MCF 10A (cell line): ENCODE measurements around the gene PDLIM4. TPM values are rescaled to one million over a fixed set of nuclear protein-coding genes. Genes with fewer than 3 reads are reported as not detected.
A peak's percentile ranks its signal among the peaks of the same experiment; 100 is the strongest.

ENCODE experiments used
- BruUV-seq: library from RNA; stranded (reverse); fragments of 400-500 nt; replicated peaks from 2 replicates; lab custom pipeline; 2021; lab: Mats Ljungman, UMichigan
- CTCF ChIA-PET: fragments of 300-600 bp; sonication (Branson Sonifier 250); formaldehyde crosslinking; extraction: SDS; loops from one replicate; lab custom pipeline; 2021; ENCODE audit warnings: antibody characterized with exemption, inconsistent platforms; lab: Yijun Ruan, JAX
- POLR2A ChIA-PET: fragments of 300-600, 350-650 bp; sonication (Branson Sonifier 250); formaldehyde crosslinking; extraction: SDS; loops from one replicate; lab custom pipeline; 2020; ENCODE audit warnings: antibody characterized with exemption, inconsistent platforms; lab: Yijun Ruan, JAX
- DNase-seq: peaks from one replicate; pipeline ENCODE4 v3.0.0-alpha.2; 2018; ENCODE audit not compliant: unreplicated experiment
- H3K27ac Mint-ChIP-seq: one replicate; pipeline ENCODE4 v1.8.0; 2022; ENCODE audit warnings: mild to moderate bottlenecking, low read depth, mixed read lengths; ENCODE audit not compliant: unreplicated experiment
- H3K27me3 Mint-ChIP-seq: one replicate; pipeline ENCODE4 v1.8.0; 2022; ENCODE audit warnings: mixed read lengths; ENCODE audit not compliant: insufficient read depth, unreplicated experiment
- H3K36me3 Mint-ChIP-seq: one replicate; pipeline ENCODE4 v1.8.0; 2022; ENCODE audit warnings: mild to moderate bottlenecking, moderate library complexity, mixed read lengths; ENCODE audit not compliant: insufficient read depth, unreplicated experiment
- H3K4me1 Mint-ChIP-seq: one replicate; pipeline ENCODE4 v1.8.0; 2022; ENCODE audit warnings: mixed read lengths; ENCODE audit not compliant: insufficient read depth, unreplicated experiment
- H3K4me3 Mint-ChIP-seq: one replicate; pipeline ENCODE4 v1.8.0; 2022; ENCODE audit warnings: mild to moderate bottlenecking, moderate library complexity, mixed read lengths; ENCODE audit not compliant: unreplicated experiment
- H3K9me3 Mint-ChIP-seq: one replicate; pipeline ENCODE4 v1.8.0; 2022; ENCODE audit warnings: mixed read lengths; ENCODE audit not compliant: unreplicated experiment
- intact Hi-C: fragments of 100-400 bp; cut with micrococcal nuclease; formaldehyde crosslinking; loops from 2 replicates; pipeline ENCODE4 v1.14.1; 2022
- total RNA-seq: library from RNA; stranded (reverse); gene quantifications from 2 replicates; pipeline ENCODE4 v1.2.3, GENCODE V29; 2022
- TF ChIP-seq, protein P1 (sequence below): fragments of 200-600 bp; IDR thresholded peaks from one replicate; pipeline ENCODE4 v1.8.0; 2022; ENCODE audit warnings: antibody characterized with exemption, mild to moderate bottlenecking; ENCODE audit not compliant: unreplicated experiment

The PDLIM4 gene
- total RNA-seq, 1 experiment from 2014 or later = 101 TPM

DNA sequence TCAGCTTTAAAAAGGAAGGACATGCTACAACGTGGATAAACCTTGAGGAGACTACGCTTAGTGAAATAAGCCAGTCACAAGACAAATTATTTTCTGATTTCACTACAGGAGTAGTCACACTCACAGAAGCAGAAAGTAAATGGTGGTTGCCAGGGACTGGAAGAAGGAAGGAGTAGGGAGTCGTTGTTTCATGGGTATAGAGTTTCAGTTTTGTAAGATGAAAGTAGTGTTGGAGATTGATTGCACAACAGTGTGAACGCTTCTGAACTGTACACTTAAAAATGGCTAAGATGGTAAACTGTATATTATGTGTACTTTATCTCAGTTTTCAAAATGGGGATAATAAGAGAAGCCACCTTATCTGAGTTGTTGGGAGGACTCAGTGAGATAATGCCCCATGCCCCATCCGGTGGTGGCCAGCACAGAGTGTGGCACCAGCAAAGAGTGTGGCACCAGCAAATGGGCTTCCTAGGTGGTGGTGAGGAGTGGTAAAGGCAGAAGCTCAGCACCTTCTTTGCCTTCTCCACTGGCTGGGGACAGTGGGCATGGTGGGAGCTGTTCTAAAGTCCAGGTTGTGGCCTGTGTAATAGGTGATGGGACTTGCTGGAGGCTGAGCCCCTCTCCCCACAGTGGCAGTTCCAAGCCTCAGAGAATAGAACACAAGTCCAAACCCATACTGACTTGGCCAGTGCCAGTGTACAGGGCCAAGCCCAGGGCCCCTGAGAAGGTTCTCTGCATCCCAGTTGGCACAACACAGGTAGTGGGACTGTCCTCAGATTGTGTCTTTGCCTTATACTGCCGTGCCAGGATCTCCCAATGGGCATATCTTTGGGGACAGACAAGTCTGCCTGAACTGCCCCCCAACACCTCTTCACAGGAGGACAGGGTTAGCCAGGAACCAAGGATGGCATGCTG lies 41.1 kb downstream of the PDLIM4 start:
- H3K9me3 Mint-ChIP-seq = no peaks in the 10 kb centered on the region
- peak; percentile 71 for DNase-seq
- H3K27ac Mint-ChIP-seq = no peak overlapping the region
- H3K36me3 Mint-ChIP-seq = peaks cover 23% of the 10 kb centered on the region
- ChIA-PET CTCF (interaction anchor here (0.6 to 1.8 kb wide), 3 partner anchors 19 to 987 kb away, joined by 3 to 4 read pairs (median 3); no protein-coding TSS in a partner anchor), POLR2A (interaction anchor here (0.6 to 0.7 kb wide), 3 partner anchors 13 to 65 kb away, joined by 3 to 5 read pairs (median 3); no protein-coding TSS in a partner anchor)
- H3K4me1 Mint-ChIP-seq = peaks cover 56% of the 10 kb centered on the region
- no peaks in the 10 kb centered on the region for H3K27me3 Mint-ChIP-seq
- H3K4me3 Mint-ChIP-seq = no peak overlapping the region
- TF ChIP-seq, protein P1, sequence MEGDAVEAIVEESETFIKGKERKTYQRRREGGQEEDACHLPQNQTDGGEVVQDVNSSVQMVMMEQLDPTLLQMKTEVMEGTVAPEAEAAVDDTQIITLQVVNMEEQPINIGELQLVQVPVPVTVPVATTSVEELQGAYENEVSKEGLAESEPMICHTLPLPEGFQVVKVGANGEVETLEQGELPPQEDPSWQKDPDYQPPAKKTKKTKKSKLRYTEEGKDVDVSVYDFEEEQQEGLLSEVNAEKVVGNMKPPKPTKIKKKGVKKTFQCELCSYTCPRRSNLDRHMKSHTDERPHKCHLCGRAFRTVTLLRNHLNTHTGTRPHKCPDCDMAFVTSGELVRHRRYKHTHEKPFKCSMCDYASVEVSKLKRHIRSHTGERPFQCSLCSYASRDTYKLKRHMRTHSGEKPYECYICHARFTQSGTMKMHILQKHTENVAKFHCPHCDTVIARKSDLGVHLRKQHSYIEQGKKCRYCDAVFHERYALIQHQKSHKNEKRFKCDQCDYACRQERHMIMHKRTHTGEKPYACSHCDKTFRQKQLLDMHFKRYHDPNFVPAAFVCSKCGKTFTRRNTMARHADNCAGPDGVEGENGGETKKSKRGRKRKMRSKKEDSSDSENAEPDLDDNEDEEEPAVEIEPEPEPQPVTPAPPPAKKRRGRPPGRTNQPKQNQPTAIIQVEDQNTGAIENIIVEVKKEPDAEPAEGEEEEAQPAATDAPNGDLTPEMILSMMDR = no peak
- no TSS peak for BruUV-seq
- intact Hi-C loops = loop anchor here (10.0 kb wide), 1 partner anchor 196 kb away; the partner anchor contains the start of gene IRF1

DNA sequence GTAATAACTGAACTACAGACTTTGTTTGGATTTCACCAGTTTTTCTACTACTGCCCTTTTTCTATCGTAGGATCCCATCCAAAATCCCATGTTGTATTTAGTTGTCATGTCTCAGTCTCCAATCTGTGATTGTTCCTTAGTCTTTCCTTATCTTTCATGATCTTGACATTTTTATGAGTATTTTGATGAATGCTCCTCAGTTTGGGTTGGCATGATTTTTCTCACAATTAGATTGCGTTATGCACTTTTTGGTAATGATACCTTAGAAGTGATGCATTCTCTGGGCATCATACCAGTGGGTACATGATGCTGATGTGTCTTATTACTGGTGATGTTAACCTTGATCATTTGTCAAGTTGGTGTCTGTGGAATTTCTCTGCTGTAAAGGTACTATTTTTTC lies 42.4 kb downstream of the PDLIM4 start:
- TF ChIP-seq, protein P1 = no peak
- Mint-ChIP-seq H3K36me3 (peaks cover 23% of the 10 kb centered on the region), H3K27me3 (no peaks in the 10 kb centered on the region), H3K4me1 (peaks cover 68% of the 10 kb centered on the region), H3K4me3 (no peak overlapping the region), H3K27ac (no peak overlapping the region), H3K9me3 (peaks cover 3% of the 10 kb centered on the region)
- intact Hi-C loops = loop anchor here (10.0 kb wide), 1 partner anchor 195 kb away; the partner anchor contains the start of gene IRF1
- CTCF ChIA-PET = interaction anchor here (0.6 to 1.8 kb wide), 6 partner anchors 9 to 206 kb away, joined by 3 to 4 read pairs (median 3); no protein-coding TSS in a partner anchor
- BruUV-seq = no TSS peak
- DNase-seq = peak; percentile 34
- POLR2A ChIA-PET = interaction anchor here (0.8 to 1.4 kb wide), 6 partner anchors 11 to 70 kb away, joined by 3 to 5 read pairs (median 4); partner anchors contain the start of gene SLC22A5

DNA sequence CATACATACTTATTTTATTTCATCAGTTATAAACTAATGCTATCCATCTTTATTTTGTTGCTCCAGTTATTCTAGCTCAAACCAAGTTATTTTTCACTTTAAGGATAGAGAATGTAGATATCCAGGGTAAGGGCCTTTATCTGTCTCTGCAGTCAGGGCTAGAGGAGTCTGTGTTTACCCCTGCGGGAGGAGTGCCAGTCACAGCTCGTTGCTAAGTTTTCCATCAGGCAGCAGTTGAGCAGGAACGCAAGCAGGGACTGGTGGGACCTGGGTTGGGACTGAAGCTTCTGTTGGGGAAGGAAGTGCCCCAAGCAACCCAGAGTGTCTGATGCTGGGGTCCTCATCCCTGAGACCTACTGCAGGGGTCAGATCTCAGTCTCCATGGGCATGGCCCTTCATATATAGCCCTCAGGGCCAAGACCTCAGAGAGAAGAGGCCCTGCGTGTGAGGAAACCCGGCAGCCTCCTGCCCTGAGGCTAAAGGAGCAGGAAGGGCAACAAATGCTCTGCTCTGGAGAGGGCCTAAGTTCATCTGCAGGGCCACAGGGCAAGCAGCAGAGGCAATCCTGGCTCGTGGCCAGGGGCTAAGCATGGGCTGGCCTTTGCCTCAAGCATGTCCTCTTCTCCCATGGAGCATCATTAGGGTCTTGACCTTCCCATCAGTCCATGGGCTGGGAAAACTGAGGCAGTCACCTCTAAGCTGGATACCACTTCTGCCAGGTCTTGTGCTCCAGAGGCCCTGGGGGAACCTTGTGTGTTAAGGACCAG lies 43.3 kb downstream of the PDLIM4 start:
- no peaks in the 10 kb centered on the region for H3K27me3 Mint-ChIP-seq
- intact Hi-C loops = no loop called here
- POLR2A ChIA-PET = interaction anchor here (0.7 to 1.4 kb wide), 8 partner anchors 11 to 74 kb away, joined by 3 to 5 read pairs (median 3); partner anchors contain the start of gene SLC22A5

More for the DNA sequence above, 43.3 kb downstream of the PDLIM4 start:
- H3K4me3 Mint-ChIP-seq = no peak overlapping the region
- peaks cover 15% of the 10 kb centered on the region for H3K36me3 Mint-ChIP-seq
- no TSS peak for BruUV-seq
- TF ChIP-seq, protein P1 = no peak
- no peak overlapping the region for H3K27ac Mint-ChIP-seq
- peaks cover 10% of the 10 kb centered on the region for H3K9me3 Mint-ChIP-seq
- CTCF ChIA-PET = interaction anchor here (0.6 to 3.6 kb wide), 7 partner anchors 8 to 205 kb away, joined by 3 to 25 read pairs (median 3); partner anchors contain the start of gene SLC22A4
- no peak for DNase-seq
- peaks cover 65% of the 10 kb centered on the region for H3K4me1 Mint-ChIP-seq
